A549 (cell line): ENCODE data around the gene RBM27. TPM values are rescaled to one million over a fixed set of nuclear protein-coding genes. Genes with fewer than 3 reads are reported as not detected.
"Not testable (repeated sequence)": the region's sequence is repeated elsewhere in the genome, so short reads cannot be mapped to it uniquely, and the experiment has no call there.

Source experiments
- ATAC-seq, 2 experiments: fragments of 200-7000 bp in 1 of 2; fragments of >200 bp in 1 of 2; cut with Nextera tagmentation in 1 of 2; cut with Tn5 transposase in 1 of 2; 3 replicates each; pipeline versions ENCODE4 v1.8.0 to v1.9.1; 2018 to 2020; ENCODE audit warnings: mild to moderate bottlenecking in 1 of 2, moderate library complexity in 1 of 2
- CTCF ChIA-PET: fragments of 300-600 bp; sonication (Branson Sonifier 250); formaldehyde crosslinking; extraction: SDS; loops from one replicate; lab custom pipeline; 2021; ENCODE audit warnings: antibody characterized with exemption, inconsistent platforms; lab: Yijun Ruan, JAX
- POLR2A ChIA-PET: fragments of 350-600 bp; formaldehyde crosslinking; extraction: SDS; loops from one replicate; lab custom pipeline; 2021; ENCODE audit warnings: antibody characterized with exemption, inconsistent platforms; lab: Yijun Ruan, JAX
- DNase-seq, 2 experiments: peaks; one replicate each; pipeline versions ENCODE4 v3.0.0 to v3.0.0-alpha.2; 2011 to 2016; ENCODE audit warnings: low read depth in 1 of 2, low spot score in 1 of 2
- FAIRE-seq: peaks from 2 replicates; lab custom pipeline; 2011; peaks lifted over from hg19 to GRCh38; lab: Jason Lieb, UNC
- H3K27ac ChIP-seq, 2 experiments: fragments of >200 bp; sonication (Bioruptor Twin); formaldehyde crosslinking; 3 replicates each; pipeline ENCODE4 v1.5.1; 2016 to 2017
- H3K4me1 ChIP-seq: fragments of >200 bp; sonication (Bioruptor Twin); formaldehyde crosslinking; 3 replicates; pipeline ENCODE4 v1.6.1; 2016
- H3K4me2 ChIP-seq: fragments of >200 bp; sonication (Bioruptor Twin); formaldehyde crosslinking; 3 replicates; pipeline ENCODE4 v1.6.1; 2016
- H3K4me3 ChIP-seq: fragments of >200 bp; sonication (Bioruptor Twin); formaldehyde crosslinking; 3 replicates; pipeline ENCODE4 v1.5.1; 2016
- H3K9me3 ChIP-seq: fragments of >200 bp; sonication (Bioruptor Twin); formaldehyde crosslinking; 3 replicates; pipeline ENCODE4 v1.6.1; 2016
- ATOH8 ChIP-seq: fragments of 250-450 bp; sonication (Bioruptor Pico); IDR thresholded peaks from 2 replicates; pipeline ENCODE4 v1.5.0; 2020; ENCODE audit warnings: low read depth, mild to moderate bottlenecking, moderate library complexity
- CEBPB ChIP-seq, 2 experiments: fragments of >200 bp in 1 of 2; sonication (Bioruptor Twin) in 1 of 2; formaldehyde crosslinking in 1 of 2; IDR thresholded peaks; 2 replicates each; pipeline ENCODE4 v1.6.1; 2012 to 2016
- CHD2 ChIP-seq: fragments of 150-350 bp; IDR thresholded peaks from 2 replicates; pipeline ENCODE4 v1.6.1; 2014; ENCODE audit warnings: low read length; ENCODE audit not compliant: partially characterized antibody
- ESRRA ChIP-seq: fragments of 150-350 bp; IDR thresholded peaks from 2 replicates; pipeline ENCODE4 v1.6.1; 2014; ENCODE audit warnings: mild to moderate bottlenecking, low read length, borderline replicate concordance
- FOSB ChIP-seq: fragments of 250-450 bp; sonication (Bioruptor Pico); IDR thresholded peaks from 2 replicates; pipeline ENCODE4 v1.5.0; 2020; ENCODE audit warnings: mild to moderate bottlenecking, moderate library complexity
- FOSL2 ChIP-seq, 2 experiments: fragments of 450-650 bp in 1 of 2; fragments of >200 bp in 1 of 2; sonication (Bioruptor Twin) in 1 of 2; formaldehyde crosslinking; IDR thresholded peaks; 2 replicates each; pipeline versions ENCODE4 v1.5.0 to v1.6.1; 2016 to 2020; ENCODE audit warnings: mild to moderate bottlenecking in 1 of 2, moderate library complexity in 1 of 2
- HES2 ChIP-seq: fragments of >200 bp; sonication (Bioruptor Twin); formaldehyde crosslinking; IDR thresholded peaks from 2 replicates; pipeline ENCODE4 v1.6.1; 2016
- HOXA7 ChIP-seq: fragments of 250-450 bp; sonication (Bioruptor Pico); IDR thresholded peaks from 2 replicates; pipeline ENCODE4 v1.5.0; 2020; ENCODE audit warnings: mild to moderate bottlenecking, moderate library complexity
- HOXB13 ChIP-seq: fragments of 250-450 bp; sonication (Bioruptor Pico); IDR thresholded peaks from 2 replicates; pipeline ENCODE4 v1.5.0; 2020; ENCODE audit warnings: low read depth, mild to moderate bottlenecking, moderate library complexity
- JUNB ChIP-seq: fragments of >200 bp; sonication (Bioruptor Twin); formaldehyde crosslinking; IDR thresholded peaks from 2 replicates; pipeline ENCODE4 v1.6.1; 2016
- KDM1A ChIP-seq: fragments of 200-600 bp; sonication (generic); IDR thresholded peaks from 2 replicates; pipeline ENCODE4 v1.6.1; 2016; ENCODE audit warnings: low read depth, mild to moderate bottlenecking
- MAFK ChIP-seq: fragments of 450-650 bp; IDR thresholded peaks from 2 replicates; pipeline ENCODE4 v1.6.1; 2014; ENCODE audit not compliant: partially characterized antibody
- MAX ChIP-seq: IDR thresholded peaks from 2 replicates; pipeline ENCODE4 v1.6.1; 2012
- NR3C1 ChIP-seq: fragments of >200 bp; sonication (Bioruptor Twin); formaldehyde crosslinking; IDR thresholded peaks from 3 replicates; pipeline ENCODE4 v1.6.1; 2017
- POLR2A ChIP-seq: IDR thresholded peaks from 2 replicates; pipeline ENCODE4 v1.6.1; 2012; ENCODE audit warnings: mild to moderate bottlenecking, low read length
- REST ChIP-seq: fragments of 200-600 bp; sonication (generic); IDR thresholded peaks from 2 replicates; pipeline ENCODE4 v1.6.1; 2016; ENCODE audit warnings: antibody characterized with exemption, mild to moderate bottlenecking, moderate library complexity
- RFX5 ChIP-seq: fragments of 450-650 bp; IDR thresholded peaks from 2 replicates; pipeline ENCODE4 v1.7.1; 2014; ENCODE audit warnings: antibody characterized with exemption, mild to moderate bottlenecking, moderate library complexity
- RNF2 ChIP-seq: fragments of 200-600 bp; sonication (generic); IDR thresholded peaks from 2 replicates; pipeline ENCODE4 v1.6.1; 2016; ENCODE audit warnings: low read depth, mild to moderate bottlenecking, antibody characterized with exemption, moderate library complexity, borderline replicate concordance
- ZC3H11A ChIP-seq: fragments of 450-650 bp; IDR thresholded peaks from 2 replicates; pipeline ENCODE4 v1.6.1; 2014; ENCODE audit warnings: antibody characterized with exemption, mild to moderate bottlenecking
- ZFP36 ChIP-seq: fragments of 450-650 bp; IDR thresholded peaks from 2 replicates; pipeline ENCODE4 v1.6.1; 2014; ENCODE audit warnings: borderline replicate concordance; ENCODE audit not compliant: partially characterized antibody
- WGBS: methylation state at CpG from one replicate; pipeline ENCODE4 v1.1.6; 2017; ENCODE audit errors: missing lambda C conversion rate; 5-methylcytosine and 5-hydroxymethylcytosine counted together
- polyA plus RNA-seq, 4 experiments: library from polyadenylated mRNA; depleted of rRNA in 3 of 4; stranded (reverse); fragments of >200 nt; fragmentation: RNase III in 1 of 4; extraction: RNeasy Plus Mini Kit Qiagen cat#74134 plus additional on column Dnase treatment in 1 of 4; gene quantifications; 2 replicates in 3 of 4; 3 replicates in 1 of 4; pipeline ENCODE4 v1.2.3, GENCODE V29; 2011 to 2017

Gene RBM27
- polyA plus RNA-seq, 2 of the 4 experiments (the other 2 are of a cell fraction): 13.3 to 27.4 TPM

- Histone ChIP-seq H3K4me3 (no peak overlapping the region), H3K27ac (peak overlapping the region in 1 of 2 experiments; percentile 14; a peak in 1 of 6 replicates), H3K4me2 (no peak overlapping the region), H3K4me1 (0 out of 3 replicates have a peak, but pooled peaks cover 6% of the 10 kb centered on the region), H3K9me3 (no peaks in the 10 kb centered on the region)
- POLR2A ChIA-PET: interaction anchor here (1.1 kb wide), 1 partner anchor 10 kb away, joined by 4 read pairs; the partner anchor contains the start of gene RBM27
- ATAC-seq (no peak), FAIRE-seq (no peak), DNase-seq (no peak)
- CTCF ChIA-PET: no interaction called here
- TF ChIP-seq FOSL2 (IDR thresholded peaks at IDR 0.05): no peak
- no peak for TF ChIP-seq FOSL2 (CRISPR knock-in tag; IDR thresholded peaks at IDR 0.05)
- no peak for TF ChIP-seq MAX
- TF ChIP-seq HOXB13: no peak
- TF ChIP-seq NR3C1: no peak
- TF ChIP-seq ESRRA: no peak
- TF ChIP-seq KDM1A: no peak
- TF ChIP-seq FOSB (CRISPR knock-in tag): no peak
- no peak for TF ChIP-seq RFX5
- no peak for TF ChIP-seq POLR2A
- TF ChIP-seq REST: no peak
- TF ChIP-seq HOXA7 (CRISPR knock-in tag): no peak
- no peak for TF ChIP-seq RNF2
- TF ChIP-seq CHD2: no peak
- no peak for TF ChIP-seq CEBPB (IDR thresholded peaks at IDR 0.05)
- TF ChIP-seq JUNB: no peak
- no peak for TF ChIP-seq ATOH8
- no peak for TF ChIP-seq MAFK
- 56% methylated on average over 3 of the region's 3 CpGs for WGBS
These were observed 10.8 kb upstream of the RBM27 start for GRCh38 chr5:146192571-146193043.

GRCh38 chr5:146193285-146193684 lies 10.1 kb upstream of the RBM27 start:
- POLR2A ChIA-PET: interaction anchor here (1.1 kb wide), 1 partner anchor 10 kb away, joined by 4 read pairs; the partner anchor contains the start of gene RBM27
- DNase-seq (no peak), FAIRE-seq (no peak), ATAC-seq (no peak)
- WGBS: 68% methylated on average over 1 of the region's 1 CpG
- CTCF ChIA-PET: no interaction called here
- Histone ChIP-seq H3K27ac (no peak overlapping the region), H3K9me3 (no peaks in the 10 kb centered on the region), H3K4me2 (no peak overlapping the region), H3K4me1 (0 out of 3 replicates have a peak, but pooled peaks cover 5% of the 10 kb centered on the region), H3K4me3 (no peak overlapping the region)
- no peak for TF ChIP-seq FOSB (CRISPR knock-in tag)
- TF ChIP-seq HES2: no peak
- no peak for TF ChIP-seq ZFP36
- no peak for TF ChIP-seq ZC3H11A

GRCh38 chr5:146194997-146195396 lies 8.4 kb upstream of the RBM27 start:
- CTCF ChIA-PET, H3K27ac ChIP-seq, POLR2A ChIA-PET, H3K9me3 ChIP-seq, FAIRE-seq, ATAC-seq, H3K4me3 ChIP-seq, H3K4me2 ChIP-seq, H3K4me1 ChIP-seq, DNase-seq: not testable (repeated sequence)
- 75% methylated on average over 4 of the region's 4 CpGs for WGBS
